HG03442 (cell line): ENCODE results near the gene STK10.

ENCODE experiments used
- ATAC-seq: cut with Tn5 transposase; IDR thresholded peaks from one replicate; pipeline ENCODE4 v1.9.1; 2021; ENCODE audit warnings: mild to moderate bottlenecking, moderate library complexity; ENCODE audit not compliant: unreplicated experiment

Gene STK10

DNA sequence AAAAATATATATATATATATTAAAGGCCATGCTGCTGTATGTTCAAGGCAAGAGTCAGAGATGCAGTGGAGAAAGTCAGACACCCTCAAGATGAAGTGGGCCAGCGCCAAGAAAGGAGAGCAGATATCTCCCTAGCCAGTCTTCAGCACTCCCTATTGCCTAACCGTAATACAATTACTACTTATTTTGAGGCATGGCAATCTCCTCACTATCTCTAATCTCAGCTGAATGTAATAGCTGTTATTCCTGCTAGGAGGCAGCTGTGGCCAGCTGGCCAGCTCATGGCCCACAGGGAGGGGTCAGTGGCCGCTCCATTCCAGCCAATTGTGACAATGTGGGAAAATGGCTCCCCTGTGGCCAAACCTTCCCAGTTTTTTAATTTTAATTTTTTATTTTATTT, 94.1 kb downstream of the STK10 start:
- ATAC-seq: no peak

DNA sequence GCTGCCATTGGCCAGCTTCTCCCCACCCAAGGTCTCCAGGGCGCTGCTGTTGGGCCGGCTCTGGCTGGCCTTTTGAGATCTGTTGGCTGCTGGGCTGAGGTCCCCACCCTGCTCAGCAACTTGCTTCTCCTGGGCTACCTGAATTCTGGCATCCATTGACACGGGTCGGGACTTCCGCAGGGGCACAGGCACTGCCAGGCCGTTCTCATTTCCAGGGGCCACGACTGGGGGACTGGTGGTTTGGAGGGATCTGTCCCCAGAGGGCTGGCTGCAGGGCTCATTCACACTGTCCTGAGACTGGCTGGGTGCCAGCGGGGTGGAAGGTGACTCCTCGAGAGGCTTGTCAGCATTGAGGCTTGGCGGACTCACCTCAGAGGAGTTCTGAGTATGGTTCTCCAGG, 94.5 kb downstream of the STK10 start:
- no peak for ATAC-seq

DNA sequence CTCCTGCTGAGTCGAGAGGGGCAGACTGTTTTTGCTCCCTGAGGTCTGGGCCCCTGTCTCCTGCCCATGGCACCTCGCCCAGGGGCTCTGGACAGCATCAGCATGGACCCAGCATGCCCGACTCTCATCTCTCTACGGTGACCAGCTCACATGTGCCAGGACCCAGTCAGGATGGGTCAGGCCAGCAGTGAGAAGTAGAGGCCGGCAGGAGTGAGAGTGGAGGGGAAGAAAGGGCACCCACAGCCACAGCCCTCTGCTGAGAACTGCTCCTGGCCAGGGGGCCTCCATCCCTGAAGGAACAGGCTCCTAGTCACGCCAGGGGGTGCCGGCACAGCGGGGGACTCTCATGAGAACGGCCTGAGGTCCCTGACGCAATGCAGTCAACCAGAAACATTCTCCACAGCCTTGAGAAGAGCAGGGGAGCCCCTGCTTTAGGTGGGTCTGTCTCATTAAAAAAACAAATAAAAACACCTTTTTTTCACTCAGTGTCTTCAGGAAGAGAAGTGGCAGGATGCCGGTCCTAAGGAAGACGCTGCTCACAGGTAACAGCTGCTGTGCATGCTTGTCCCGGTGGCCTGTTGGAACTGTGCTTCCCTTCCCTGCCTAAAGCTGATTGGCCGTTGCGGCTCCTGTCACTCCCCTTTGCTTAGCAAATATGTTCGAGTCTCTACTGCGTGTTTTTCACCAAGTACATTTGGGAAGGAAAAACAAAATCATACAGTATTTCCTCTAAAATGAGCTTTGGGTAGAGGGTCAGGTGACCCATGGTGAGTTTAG, 95.9 kb downstream of the STK10 start:
- ATAC-seq: no peak

DNA sequence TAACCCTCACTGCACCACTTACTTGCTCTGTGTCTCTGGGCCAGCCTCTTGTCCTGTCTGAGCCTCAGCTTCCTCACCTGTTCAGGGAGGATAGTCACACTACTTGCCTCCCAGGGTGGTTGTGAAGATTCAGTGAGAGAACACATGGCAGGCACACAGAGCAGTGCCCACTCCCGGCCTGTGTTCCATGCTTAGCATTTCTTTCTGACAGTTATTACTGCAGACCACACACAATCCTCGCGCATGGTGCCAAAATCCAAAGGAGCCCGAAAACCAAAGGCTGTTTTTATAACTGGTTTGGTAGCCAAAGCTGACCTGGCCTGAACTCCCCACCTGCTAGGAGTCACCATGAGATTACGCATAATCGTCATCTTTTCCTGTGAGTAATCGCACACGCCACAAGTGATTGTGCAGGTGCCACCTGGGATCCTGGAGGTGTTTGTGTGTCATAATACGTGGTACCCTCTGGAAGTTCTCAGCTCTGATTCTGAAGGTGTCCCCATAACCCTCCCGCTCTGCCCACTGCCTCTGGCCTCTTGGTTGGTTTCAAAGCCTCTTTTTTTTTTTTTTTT, 97.0 kb downstream of the STK10 start:
- no peak for ATAC-seq

DNA sequence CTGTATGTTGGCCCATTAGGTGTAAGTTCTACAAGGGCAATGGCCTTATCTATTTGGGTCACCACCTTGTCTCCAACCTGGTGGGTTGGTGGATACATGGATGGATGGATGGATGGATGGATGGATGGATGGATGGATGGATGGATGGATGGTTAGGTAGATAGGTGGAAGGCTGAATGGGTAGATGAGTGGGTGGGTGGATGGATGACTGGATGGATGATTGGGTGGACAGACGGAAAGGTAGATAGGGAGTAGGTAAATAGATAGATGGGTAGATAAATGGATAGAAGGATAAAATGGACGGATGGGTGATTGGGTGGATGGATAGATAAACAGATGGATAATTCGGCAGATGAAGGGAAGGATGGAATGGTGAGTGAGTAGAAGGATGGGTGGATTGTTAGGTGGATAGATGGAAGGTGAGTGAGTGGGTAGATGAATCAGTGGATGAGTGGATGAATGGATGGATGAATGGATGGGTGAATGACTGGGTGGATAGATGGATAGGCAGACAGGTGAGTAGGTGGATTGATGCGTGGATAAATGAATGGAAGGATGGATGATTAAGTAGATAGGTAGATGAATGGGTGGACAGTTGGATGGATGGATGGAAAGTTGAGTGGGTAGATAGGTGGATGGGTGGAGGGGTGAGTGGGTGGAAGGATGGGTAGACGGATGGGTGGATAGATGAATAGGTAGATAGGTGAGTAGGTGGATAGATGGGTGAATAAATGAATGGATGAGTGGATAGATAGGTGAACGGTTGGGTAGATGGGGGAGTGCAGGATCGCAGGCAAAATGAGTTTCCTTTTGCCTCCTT, 98.5 kb downstream of the STK10 start:
- no peak for ATAC-seq

DNA sequence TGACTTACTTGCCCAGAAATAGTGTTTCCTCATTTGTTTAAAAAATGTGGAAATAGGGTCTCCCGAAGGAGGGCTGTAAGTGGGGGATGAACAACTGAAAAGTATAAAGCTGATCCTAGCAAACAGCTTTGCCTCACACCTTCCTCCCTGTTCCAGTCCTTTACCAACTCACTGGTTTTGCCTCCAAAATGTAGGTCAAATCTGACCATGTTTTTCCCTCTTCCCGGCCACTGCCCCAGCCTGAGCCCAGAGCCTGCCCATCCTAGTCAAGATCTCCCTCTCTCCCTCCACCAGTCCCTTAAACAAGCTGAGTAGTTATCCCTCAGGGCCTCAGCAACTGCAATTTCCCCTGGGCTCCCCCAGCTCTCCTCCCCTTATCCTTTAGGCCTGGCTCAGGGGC, 99.2 kb downstream of the STK10 start:
- ATAC-seq: no peak

DNA sequence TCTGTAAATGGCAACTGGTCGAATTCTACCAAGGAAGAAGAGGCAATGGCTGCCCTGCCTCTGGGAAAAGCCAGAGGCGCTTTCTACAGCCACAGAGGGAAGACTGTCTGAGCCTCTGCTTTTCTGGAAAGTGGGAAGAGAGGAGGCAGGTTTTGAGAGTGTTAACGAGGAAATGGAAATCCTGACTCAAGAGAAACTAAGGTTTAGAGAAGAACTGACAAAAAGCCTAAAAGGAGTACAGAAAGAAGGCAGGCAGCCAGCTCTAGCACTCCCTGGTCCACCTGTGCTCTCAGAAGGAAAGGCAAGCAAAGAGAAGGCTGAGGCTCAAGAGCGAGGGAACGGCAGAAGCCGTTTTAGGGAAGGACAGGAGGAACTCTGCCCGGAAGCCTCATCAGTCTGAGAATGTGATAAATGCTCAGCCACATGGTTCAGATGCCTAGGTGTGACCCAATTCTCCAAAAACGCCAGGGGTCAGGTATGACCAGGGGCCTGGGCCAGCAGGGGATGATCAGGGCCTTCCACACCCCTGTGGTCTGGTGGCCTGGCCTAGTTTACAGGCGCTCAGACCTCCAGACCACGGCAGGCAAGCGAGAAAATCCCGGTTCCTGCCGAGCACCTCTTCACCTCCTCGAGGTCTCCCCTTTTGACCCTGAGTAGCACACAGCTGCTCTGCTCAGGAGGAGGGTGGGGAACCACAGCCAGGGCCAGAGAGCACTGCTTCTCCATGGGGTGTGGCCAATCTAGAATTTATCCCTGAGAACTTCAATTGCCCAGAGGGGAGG, 101.6 kb downstream of the STK10 start:
- ATAC-seq: no peak

DNA sequence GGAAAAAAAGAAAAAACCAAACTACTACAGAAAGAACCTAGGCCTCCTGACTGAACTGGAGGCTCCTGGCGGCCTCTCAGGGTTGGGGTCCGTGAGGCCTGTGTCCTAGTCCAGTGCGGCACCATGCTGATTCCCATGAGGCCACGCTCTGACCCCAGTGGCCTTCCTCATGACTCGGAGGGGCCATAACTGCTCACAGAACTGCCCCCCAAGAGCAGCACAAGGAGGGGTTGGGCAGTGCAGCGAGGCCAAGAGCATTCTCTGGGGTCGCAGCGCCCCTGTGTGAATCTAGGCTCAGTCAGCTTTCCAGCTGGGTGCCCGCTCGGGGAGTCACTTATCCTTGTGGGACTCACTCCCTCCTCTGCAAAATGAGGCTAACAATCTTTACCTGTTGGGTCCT, 102.3 kb downstream of the STK10 start:
- ATAC-seq: no peak

DNA sequence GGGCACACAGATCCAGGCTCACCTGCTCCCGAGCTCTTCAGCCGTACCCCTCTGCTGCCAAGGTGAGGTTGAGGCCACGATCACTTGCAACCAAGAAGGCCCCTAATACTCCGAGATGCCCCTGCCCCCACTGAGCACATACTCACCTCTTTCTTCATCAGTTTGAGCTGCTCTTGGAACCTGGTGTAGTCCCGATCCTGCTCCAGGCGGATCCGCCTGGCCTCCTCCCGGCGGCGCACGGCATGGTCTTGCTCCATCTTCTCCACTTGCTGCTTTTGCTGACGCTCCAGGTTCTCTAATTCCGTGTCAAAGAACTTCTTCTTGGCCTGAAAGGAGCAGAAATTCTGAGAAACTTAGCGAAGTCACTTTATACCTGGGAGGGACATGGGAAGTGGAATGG, 105.8 kb downstream of the STK10 start:
- ATAC-seq: no peak

DNA sequence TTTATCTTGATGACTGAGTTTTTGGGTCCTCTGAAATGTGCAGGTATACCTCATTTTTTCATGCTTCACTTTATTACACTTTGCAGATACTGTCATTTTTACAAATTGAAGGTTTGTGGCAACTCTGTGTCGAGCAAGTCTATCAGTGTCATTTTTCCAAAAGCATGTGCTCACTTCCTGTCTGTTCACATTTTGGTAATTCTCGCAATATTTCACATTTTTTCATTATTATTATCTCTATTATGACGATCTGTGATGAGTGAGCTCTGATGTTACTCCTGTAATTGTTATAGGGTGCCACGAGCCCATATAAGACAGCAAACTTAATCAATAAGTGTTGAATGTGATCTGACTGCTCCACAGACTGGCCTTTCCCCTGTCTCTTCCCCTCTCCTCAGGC, 108.1 kb downstream of the STK10 start:
- ATAC-seq: no peak

DNA sequence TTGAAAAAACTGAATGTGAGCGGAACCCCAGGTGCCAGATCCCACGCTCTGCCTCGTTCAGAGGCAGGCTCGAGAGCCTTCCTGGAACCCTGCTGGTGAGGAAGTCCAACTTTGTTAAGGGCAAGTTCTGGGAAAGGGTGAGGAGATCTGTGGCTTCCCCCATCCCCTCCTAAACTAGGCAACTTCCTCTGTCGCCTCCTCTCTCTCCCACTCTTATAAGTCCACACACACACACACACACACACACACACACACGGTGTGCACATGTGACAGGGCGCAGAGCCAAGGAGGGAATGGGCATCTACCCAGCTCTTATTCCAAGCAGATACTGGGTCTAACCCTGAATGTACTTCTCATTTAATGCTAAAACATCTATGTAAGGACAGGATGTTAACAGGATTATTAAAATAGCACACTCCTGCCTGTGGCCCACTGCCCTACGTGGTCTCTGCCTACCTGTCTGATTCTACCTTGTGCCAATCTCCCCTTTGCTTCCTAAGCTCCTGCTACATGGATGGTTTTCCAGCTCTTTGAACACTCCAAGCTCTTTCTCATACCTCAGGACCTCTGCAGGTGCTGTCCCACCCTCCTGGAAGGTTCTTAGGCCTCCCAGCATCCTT, 109.2 kb downstream of the STK10 start:
- no peak for ATAC-seq

DNA sequence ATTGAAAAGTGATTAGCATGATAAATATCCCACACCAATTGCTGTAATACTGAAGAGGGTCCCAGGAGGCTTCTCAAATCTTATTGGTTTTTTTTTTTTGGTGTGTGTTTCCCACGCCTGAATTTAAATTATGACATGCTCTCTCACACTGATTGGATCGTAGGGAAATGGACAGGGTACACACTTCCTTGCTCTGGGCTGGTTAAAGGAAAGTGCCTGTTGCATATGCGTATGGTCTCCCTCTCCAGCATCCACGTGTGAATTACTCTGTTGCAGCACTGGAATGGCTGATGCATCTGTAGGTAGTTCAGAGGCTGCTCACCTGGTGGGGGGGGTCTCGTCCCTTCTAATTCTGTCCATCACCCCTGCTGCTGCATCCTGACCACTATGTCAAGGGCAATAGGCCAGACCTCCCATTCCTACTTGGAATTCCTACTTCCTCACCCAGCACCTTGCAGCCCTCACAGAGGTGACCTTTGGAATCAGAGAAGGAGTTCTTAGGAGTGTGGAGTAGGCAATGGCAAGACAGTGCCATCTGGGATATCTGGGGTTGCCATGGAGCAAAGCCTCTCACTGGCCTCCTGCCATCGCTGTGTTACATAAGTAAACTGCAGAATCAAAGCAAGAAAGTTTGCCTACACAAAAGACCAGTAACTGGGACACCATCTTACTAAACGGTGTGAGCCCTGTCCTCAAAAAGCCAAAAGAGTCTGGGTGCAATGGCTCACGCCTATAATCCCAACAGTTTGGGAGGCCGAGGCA, 110.2 kb downstream of the STK10 start:
- ATAC-seq: no peak

DNA sequence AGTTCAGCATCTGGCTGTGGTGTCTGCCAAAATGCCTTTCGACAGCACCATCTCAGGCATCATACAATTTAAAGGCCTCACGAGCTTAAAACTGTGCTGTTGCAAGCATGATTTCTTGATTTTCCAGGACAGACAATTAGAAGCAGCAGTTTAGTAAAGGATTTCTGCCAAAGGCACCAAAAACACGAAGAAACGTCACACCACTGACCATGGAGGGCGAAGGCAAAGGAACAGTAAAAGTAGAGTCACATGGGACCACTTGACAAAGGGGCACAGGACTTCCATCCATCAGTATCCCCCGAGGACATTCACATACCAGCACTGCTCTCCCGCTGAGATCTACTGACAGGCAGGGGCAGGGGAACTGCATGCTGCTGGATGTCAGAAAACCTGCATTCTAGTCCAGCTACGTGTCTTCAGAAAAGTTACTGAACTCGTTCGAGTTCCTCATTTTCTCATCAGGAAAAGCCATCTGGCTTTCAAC, 111.2 kb downstream of the STK10 start:
- ATAC-seq: no peak

DNA sequence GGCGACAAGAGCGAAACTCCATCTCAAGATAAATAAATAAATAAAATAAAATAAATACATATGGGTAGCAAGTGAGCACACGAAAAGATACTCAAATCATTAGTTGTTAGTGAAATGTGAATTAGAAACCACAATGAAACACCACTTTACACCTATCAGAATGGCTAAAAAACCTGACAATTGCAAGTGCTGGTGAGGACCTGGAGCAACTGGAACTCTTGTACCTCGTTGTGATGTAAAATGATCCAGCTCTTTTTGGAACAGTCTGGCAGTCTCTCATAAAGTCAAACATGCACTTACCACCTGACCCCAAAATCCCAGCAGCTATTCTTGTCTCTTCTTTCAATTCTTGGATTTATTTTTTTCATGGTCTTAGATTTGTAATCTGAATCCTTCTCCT, 112.4 kb downstream of the STK10 start:
- no peak for ATAC-seq

DNA sequence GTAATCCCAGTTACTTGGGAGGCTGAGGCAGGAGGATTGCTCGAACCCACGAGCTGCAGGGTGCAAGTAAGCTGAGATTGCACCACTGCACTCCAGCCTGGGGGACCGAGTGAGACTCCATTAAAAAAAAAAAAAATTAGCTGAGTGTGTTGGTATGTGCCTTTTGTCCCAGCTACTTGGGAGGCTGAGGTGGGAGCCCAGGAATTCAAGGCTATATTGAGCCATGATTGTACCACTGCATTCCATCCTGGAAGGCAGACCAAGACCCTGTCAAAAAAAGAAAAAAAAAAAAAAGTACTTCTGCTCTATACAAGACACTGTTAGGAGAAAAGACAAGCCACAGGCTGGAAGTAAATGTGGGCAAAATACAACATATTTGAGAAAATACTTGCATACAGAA, 113.1 kb downstream of the STK10 start:
- no peak for ATAC-seq

DNA sequence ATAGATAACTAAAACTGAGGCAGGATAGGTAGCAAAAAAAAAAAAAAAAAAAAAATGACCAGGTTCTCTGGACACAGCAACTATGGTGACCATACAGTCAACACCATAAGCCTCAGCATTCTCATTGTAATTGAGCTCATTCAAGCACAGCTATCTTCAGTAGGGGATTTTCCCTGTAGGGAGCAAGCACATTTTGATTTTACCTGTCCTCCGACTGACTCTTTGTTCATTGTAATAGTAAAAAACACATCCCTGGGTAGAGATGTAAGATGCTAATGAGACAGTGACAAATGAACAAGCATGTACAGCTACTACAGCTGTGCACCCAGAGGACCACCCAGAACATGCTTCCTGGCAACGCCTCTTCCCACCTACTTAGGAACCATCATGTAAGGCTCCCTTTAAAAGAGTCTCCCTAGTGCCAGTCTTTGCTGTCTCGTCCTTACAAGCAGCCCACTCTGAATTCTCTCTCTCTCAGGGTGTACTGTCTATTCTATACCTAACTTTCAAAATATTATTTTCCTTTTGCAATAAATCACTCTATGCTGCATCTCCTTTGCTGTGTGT, 116.6 kb downstream of the STK10 start:
- no peak for ATAC-seq

DNA sequence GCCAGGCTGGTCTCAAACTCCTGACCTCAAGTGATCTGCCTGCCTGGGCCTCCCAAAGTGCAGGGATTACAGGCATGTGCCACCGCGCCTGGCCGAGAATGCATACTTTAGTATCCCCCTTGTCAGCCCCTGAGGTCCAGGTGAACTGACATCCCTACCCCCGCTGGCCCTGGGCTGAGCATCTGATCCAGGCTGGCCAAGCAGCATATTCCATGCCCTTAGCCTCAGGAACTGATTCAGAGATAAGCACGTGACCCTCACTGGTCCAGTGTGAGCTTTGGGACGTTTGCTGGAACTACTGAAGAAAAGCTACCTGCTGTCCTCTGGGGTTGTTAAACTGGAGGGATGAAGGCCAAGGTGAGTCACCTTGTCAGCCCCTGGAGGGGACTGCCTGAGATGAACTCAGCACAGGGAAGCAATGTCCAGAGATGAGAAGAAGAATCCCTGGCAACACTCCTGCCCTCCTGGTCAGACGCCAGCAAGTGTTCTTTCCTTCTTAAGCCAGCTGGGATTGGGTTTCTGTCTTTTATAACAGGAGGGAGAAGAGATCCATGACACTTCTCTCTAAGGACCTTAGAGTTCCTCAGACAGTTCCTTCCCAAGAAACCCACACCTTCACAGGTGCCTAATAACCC, 122.5 kb downstream of the STK10 start:
- no peak for ATAC-seq

DNA sequence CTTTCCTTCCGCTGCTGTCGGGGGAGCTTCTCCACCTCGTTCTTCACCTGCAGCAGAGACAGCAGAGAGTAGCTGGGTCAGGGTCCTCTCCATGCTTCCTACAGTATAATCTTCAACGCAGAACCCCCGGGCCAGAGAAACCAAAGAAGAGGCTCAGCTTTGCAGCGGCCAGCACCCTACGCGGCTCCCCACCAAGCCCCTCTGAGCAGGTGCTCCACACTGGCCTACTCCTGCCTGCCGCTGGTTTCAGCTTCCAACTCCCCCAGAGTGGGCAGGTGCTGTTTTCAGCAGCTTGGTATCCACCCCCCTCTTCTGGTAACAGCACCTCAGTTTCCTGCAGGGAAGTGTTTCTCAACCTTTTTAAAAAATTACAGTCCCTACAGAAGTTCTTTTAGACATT, 123.3 kb downstream of the STK10 start:
- no peak for ATAC-seq

DNA sequence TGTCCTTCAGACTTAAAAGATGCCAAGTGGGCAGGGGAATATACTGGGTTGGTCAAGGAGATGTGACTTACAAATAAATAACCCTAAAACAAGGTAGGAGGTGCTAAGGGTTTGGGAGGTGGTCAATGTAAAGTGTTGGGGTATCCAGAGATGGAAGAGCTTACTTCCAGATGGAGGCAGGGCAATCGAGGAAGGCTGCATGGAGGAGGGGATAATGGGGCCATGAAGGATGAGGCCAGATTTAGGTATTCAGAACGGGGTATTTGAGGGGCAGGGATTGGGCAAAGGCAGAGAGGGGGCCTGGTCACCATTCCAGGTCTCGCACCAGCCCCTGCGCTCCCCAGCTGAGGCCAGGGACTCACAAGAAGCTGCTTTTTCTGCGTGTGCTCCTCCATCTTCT, 123.7 kb downstream of the STK10 start:
- no peak for ATAC-seq
